Esophagus squamous epithelium (tissue), 4 donors: ENCODE measurements around the gene DCTN3.

ENCODE experiments used
- CTCF ChIP-seq, 6 experiments: fragments of 450-650 bp in 4 of 6; fragments of 200-600 bp in 2 of 6; sonication (generic) in 2 of 6; IDR thresholded peaks; one replicate each; pipeline ENCODE4 v1.5.1; 2016 to 2019; ENCODE audit warnings: antibody characterized with exemption in 6 of 6, mild to moderate bottlenecking in 4 of 6, moderate library complexity in 4 of 6
- POLR2A ChIP-seq, 4 donors: fragments of 450-650 bp; IDR thresholded peaks; one replicate each; pipeline ENCODE4 v1.6.1; 2017; ENCODE audit warnings: antibody characterized with exemption in 4 of 4, mild to moderate bottlenecking in 4 of 4, moderate library complexity in 3 of 4

GRCh38 chr9:34579808-34580163, 40.5 kb downstream of the DCTN3 start:
- TF ChIP-seq POLR2A (IDR thresholded peaks at IDR 0.05): no peak
- TF ChIP-seq CTCF (IDR thresholded peaks at IDR 0.05): no peak
